SHP77 treated with DMSO at 0.1 percent for 48 hours (cell line): ENCODE results near the gene INTS11.

Source experiments
- DNase-seq: peaks from one replicate; lab custom pipeline; 2025; lab: John Stamatoyannopoulos, UW

Gene INTS11

DNA sequence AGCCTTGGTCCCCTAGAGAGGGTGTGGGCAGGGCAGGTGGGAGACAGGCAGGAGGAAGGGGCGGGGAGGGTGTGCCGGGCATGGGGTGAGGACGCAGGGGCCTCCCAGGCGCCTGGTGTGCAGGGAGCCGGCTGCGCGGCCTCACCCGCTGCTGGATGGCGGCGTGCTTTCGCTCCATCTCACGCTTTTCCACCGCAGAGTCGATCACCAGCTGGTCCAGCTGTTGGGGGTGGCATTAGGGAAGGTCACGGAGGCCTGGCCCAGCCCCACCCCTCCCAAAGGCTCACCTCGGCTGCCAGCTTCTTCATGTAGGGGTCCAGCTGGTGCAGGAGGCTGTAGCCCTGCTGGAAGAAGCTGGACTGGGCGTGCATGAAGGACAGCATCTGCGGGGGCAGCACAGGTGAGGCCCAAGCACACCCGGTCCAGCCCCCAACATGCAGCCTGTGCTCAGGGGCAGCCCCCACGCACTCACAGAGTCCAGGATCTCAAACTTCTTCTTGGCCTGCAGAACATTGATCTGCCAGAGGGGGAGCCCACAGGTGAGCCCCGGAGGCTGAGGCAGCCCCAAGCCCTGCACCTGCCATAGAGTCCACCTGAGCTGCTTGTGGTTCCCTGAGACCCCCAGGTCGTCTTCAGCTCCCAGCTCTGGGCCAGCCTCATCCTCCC lies 24.6 kb downstream of the INTS11 start:
- no peak for DNase-seq

- DNase-seq = peak; percentile 60
These were observed 25.4 kb downstream of the INTS11 start for GRCh38 chr1:1298861-1299685.

GRCh38 chr1:1297802-1298424 lies 26.5 kb downstream of the INTS11 start:
- no peak for DNase-seq

GRCh38 chr1:1296070-1297061 lies 28.1 kb downstream of the INTS11 start:
- DNase-seq = no peak

DNA sequence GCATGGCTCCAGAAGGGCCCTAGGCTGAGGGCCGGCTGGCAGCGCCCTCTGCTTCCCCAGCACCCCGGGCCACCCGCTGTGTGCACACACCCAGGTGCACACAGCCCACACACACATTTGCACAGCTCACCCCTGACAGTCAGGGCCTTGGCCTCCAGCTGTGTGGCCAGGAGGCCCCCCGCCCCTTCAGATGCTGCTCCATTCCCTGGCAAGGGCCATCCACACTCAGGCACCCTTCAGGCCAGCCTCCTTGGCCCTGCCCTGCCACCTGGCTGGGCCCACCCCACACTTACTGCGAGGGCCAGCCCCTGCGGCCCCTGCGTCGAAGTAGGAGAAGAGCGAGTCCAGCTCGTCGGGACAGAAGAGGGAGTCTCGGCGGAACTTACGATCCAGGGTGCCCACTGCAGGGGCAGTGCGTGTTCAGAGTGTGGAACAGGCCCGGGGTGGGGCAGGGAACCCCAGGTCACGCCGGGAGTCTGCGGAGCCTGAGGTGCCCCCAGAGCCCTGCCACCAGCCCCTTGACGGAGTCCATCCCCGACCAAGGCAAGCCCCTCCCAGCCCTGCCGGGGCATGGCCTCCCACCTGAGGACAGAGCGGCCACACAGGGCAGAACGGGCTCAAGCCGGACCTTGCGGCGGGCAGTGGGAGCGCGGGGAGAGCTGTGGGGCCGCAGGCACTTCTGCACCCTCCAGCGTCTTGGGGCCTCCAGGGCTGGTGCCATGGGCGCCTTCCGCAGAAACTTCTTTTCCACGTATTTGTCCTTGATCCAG lies 29.1 kb downstream of the INTS11 start:
- no peak for DNase-seq

DNA sequence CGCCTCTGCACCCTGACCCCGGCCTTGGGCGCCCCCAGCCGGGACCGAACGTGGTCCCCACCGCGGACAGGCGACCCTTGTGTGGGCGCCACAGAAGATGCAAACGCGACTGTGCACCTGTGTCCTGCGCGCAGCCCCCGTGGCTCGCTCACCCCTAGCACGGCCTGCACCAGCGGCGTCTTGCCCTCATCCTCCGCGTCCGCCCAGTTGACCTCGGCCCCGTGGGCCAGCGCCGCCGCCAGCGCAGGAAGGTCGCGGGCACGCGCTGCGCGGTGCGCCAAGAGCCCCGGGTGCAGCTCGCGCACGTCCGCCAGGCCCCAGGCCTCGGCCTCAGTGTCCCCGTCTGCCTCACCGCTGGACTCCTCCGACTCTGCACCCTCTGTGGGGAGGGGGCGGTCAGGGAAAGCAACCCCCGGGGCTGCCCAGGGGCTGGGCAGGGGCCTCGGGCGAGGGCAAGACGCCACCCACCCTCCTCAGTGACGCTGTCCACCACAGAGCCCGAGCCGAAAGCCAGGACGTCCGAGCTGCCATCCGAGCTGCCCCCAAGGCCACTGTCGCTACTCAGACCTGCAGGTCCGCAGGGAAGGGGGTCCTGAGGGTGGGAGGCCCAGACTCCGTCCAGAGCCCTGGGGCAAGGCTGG lies 30.1 kb downstream of the INTS11 start:
- no peak for DNase-seq

GRCh38 chr1:1293263-1294249 lies 30.9 kb downstream of the INTS11 start:
- no peak for DNase-seq

GRCh38 chr1:1292851-1293250 lies 31.6 kb downstream of the INTS11 start:
- DNase-seq = no peak

- no peak for DNase-seq
These were observed 32.0 kb downstream of the INTS11 start for GRCh38 chr1:1292442-1292779.

DNA sequence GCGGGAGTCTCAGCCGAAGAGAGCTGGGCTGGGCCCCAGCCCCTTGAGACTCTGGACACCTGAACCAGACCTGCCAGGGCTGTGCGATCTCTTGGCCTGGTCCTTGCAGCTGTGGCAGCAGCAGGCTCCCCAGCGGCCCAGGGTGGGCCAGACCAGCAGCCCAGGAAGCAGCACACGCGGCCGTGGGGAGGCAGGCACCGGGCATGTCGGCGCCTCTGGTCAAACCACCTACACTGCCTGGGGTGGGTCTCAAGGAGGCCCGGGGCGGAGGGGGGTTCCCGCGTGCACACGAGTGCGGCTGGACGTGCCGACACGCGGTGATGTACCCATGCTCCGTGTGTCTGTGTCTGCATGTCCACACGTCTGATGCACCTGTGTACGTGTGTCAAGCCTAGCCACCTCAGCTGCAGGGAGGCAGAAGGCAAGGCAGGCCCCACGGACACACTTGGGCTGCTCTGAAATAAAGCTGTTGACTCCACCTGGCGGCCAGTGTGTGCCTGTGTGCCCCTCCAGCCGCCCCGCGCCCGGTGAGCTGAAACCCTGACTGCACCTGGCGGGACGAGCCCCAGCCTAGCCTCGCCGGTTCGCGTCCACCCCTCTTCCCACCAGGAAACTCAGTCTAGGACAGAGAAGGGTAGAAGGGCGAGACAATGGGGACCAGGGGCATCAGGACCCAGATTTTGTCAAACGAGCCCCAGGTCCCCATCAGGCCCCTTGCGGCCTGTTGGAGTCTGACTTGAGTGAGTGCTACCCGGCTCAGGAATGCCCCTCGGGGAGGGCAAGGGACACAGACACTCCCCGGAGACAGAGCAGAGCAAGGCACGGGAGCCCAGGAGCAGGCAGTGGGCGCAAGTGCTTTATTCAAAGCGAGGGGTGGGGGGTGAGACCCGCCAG lies 32.7 kb downstream of the INTS11 start:
- peak; percentile 46 for DNase-seq

DNA sequence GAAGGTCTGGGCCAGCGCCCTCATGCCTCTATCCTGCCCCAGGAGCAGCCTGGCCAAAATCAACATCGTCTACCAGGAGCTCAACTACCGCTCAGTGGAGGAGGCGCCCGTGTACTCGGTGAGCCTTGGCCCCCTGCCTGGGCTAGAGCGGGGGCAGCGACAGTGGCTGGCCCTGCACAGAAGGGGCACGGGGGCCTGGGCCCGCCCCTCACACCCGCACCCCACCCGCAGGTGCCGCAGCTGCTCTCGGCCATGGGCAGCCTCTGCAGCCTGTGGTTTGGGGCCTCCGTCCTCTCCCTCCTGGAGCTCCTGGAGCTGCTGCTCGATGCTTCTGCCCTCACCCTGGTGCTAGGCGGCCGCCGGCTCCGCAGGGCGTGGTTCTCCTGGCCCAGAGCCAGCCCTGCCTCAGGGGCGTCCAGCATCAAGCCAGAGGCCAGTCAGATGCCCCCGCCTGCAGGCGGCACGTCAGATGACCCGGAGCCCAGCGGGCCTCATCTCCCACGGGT lies 33.4 kb downstream of the INTS11 start:
- DNase-seq = no peak

- DNase-seq = no peak
These were observed 34.2 kb downstream of the INTS11 start for GRCh38 chr1:1290238-1290731.

DNA sequence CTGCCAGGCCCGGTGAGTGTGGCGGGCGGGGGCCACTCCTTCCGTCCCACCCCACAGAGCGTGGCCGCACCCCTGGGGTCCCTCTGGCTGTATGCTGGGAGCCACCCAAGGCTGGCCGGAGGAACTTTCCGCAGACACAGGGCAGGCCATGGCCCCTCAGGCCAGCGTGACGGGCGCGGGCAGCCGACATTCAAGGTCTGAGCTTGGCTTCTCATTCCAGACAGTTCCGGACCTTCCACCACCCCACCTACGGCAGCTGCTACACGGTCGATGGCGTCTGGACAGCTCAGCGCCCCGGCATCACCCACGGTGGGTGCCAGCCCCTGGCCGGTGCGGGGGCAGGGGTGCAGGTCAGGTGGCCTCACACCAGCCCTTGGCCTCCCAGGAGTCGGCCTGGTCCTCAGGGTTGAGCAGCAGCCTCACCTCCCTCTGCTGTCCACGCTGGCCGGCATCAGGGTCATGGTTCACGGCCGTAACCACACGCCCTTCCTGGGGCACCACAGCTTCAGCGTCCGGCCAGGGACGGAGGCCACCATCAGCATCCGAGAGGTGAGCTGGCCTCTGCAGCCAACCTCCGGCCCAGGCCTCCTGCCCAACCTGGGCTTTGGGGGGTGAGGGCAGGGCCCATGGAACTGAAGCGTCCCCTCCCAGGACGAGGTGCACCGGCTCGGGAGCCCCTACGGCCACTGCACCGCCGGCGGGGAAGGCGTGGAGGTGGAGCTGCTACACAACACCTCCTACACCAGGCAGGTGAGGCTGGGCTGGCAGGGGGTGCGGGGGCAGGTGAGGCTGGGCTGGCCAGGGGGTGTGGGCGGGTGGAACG lies 37.0 kb downstream of the INTS11 start:
- DNase-seq = no peak

- DNase-seq = no peak
These were observed 37.9 kb downstream of the INTS11 start for GRCh38 chr1:1286313-1287261.

DNA sequence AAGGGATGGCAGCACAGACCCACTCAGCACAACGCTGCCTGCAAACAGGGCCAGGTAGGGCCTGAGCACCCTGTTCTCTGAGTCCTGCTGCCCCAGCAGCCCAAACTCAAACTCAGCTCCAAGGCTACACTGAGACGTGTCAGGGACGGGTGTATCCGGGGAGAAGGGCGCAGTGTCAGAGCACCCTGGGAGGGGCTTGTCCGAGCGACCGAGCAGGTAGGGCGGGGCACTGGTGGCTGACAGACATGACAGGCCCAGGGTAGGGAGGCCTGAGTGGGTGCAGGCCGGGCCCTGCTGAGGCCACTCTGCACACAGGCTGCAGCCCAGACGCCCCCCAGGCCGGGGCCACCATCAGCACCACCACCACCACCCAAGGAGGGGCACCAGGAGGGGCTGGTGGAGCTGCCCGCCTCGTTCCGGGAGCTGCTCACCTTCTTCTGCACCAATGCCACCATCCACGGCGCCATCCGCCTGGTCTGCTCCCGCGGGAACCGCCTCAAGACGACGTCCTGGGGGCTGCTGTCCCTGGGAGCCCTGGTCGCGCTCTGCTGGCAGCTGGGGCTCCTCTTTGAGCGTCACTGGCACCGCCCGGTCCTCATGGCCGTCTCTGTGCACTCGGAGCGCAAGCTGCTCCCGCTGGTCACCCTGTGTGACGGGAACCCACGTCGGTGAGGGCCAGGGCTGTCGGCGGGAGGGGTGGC lies 38.7 kb downstream of the INTS11 start:
- DNase-seq = no peak
